Measurements from ENCODE around the gene ACAT2.

The ACAT2 gene

GRCh38 chr6:159716247-159717096 lies 45.4 kb upstream of the ACAT2 start:
- TF ChIP-seq CREB5 (CRISPR knock-in tag; IDR thresholded peaks at IDR 0.05; ENCODE audit: low read depth) = no peak
- TF ChIP-seq ZFP30 (CRISPR knock-in tag; IDR thresholded peaks at IDR 0.05) = no peak
- TF ChIP-seq ZC3H10 (CRISPR knock-in tag; IDR thresholded peaks at IDR 0.05) = no peak
- TF ChIP-seq CSDC2 (CRISPR knock-in tag; IDR thresholded peaks at IDR 0.05) = no peak
- TF ChIP-seq ARNTL (CRISPR knock-in tag; IDR thresholded peaks at IDR 0.05; ENCODE audit: borderline replicate concordance, low read depth) = no peak
- TF ChIP-seq SNAI2 (CRISPR knock-in tag; IDR thresholded peaks at IDR 0.05) = no peak
- TF ChIP-seq TOX (CRISPR knock-in tag; IDR thresholded peaks at IDR 0.05; ENCODE audit: borderline replicate concordance) = no peak
- no peak; the same call in 2 of the 3 replicates for ATAC-seq

- TF ChIP-seq CSDC2 (CRISPR knock-in tag; IDR thresholded peaks at IDR 0.05) = no peak
- TF ChIP-seq CREB5 (CRISPR knock-in tag; IDR thresholded peaks at IDR 0.05; ENCODE audit: low read depth) = no peak
- TF ChIP-seq TSHZ2 (CRISPR knock-in tag; IDR thresholded peaks at IDR 0.05) = no peak
- TF ChIP-seq CSRNP3 (CRISPR knock-in tag; IDR thresholded peaks at IDR 0.05) = no peak
- no peak for TF ChIP-seq ISL1 (CRISPR knock-in tag; IDR thresholded peaks at IDR 0.05)
- TF ChIP-seq GLIS3 (CRISPR knock-in tag; IDR thresholded peaks at IDR 0.05) = no peak
- no peak for ATAC-seq
Measured at GRCh38 chr6:159718634-159719033, 43.2 kb upstream of the ACAT2 start.

- TF ChIP-seq ZNF70 (CRISPR knock-in tag; IDR thresholded peaks at IDR 0.05) (no peak), CREB5 (CRISPR knock-in tag; IDR thresholded peaks at IDR 0.05; ENCODE audit: low read depth) (no peak), ARNTL (CRISPR knock-in tag; IDR thresholded peaks at IDR 0.05; ENCODE audit: borderline replicate concordance, low read depth) (no peak), ZNF8 (CRISPR knock-in tag; IDR thresholded peaks at IDR 0.05) (no peak), CSRNP3 (CRISPR knock-in tag; IDR thresholded peaks at IDR 0.05) (no peak), ZC3H10 (CRISPR knock-in tag; IDR thresholded peaks at IDR 0.05) (no peak), GLIS3 (CRISPR knock-in tag; IDR thresholded peaks at IDR 0.05) (no peak), ZFP30 (CRISPR knock-in tag; IDR thresholded peaks at IDR 0.05) (no peak), ZNF565 (CRISPR knock-in tag; conservative IDR thresholded peaks at IDR 0.05; ENCODE audit: low read depth) (no peak)
- no peak for ATAC-seq
Measured at GRCh38 chr6:159719287-159719686, 42.6 kb upstream of the ACAT2 start.

- peak; percentile 40; the same call in 2 of the 3 replicates for ATAC-seq
- no peak for TF ChIP-seq TOX (CRISPR knock-in tag; IDR thresholded peaks at IDR 0.05; ENCODE audit: borderline replicate concordance)
- no peak for TF ChIP-seq TSHZ2 (CRISPR knock-in tag; IDR thresholded peaks at IDR 0.05)
- TF ChIP-seq ISL1 (CRISPR knock-in tag; IDR thresholded peaks at IDR 0.05) = no peak
- TF ChIP-seq RARB (CRISPR knock-in tag; IDR thresholded peaks at IDR 0.05) = no peak
- TF ChIP-seq SNAI2 (CRISPR knock-in tag; IDR thresholded peaks at IDR 0.05) = no peak
- TF ChIP-seq TCF4 (CRISPR knock-in tag; IDR thresholded peaks at IDR 0.05; ENCODE audit: borderline replicate concordance) = no peak
- TF ChIP-seq ESRRG (CRISPR knock-in tag; IDR thresholded peaks at IDR 0.05) = no peak
- TF ChIP-seq ZNF70 (CRISPR knock-in tag; IDR thresholded peaks at IDR 0.05) = no peak
- TF ChIP-seq ZFP3 (CRISPR knock-in tag; IDR thresholded peaks at IDR 0.05) = no peak
- no peak for TF ChIP-seq ZC3H10 (CRISPR knock-in tag; IDR thresholded peaks at IDR 0.05)
- TF ChIP-seq POU6F1 (CRISPR knock-in tag; IDR thresholded peaks at IDR 0.05; ENCODE audit: borderline replicate concordance, low read depth) = no peak
Measured at GRCh38 chr6:159720708-159721107, 41.1 kb upstream of the ACAT2 start.
